Astrocyte of the spinal cord (primary cell): ENCODE data around the gene HOXA6.
A peak's percentile ranks its signal among the peaks of the same experiment; 100 is the strongest.

Experiments
- DNase-seq: peaks from one replicate; pipeline ENCODE4 v3.0.0; 2011; ENCODE audit warnings: low read depth, low spot score
- H3K4me3 ChIP-seq: 2 replicates; pipeline ENCODE4 v1.5.1; 2011; ENCODE audit warnings: low read depth, mild to moderate bottlenecking, low read length, moderate library complexity
- CTCF ChIP-seq: IDR thresholded peaks from 2 replicates; pipeline ENCODE4 v1.5.1; 2012; ENCODE audit warnings: low read depth, mild to moderate bottlenecking, low read length, inconsistent platforms
- in situ Hi-C: cut with HindIII; loops from 2 replicates; pipeline ENCODE4 v1.10.0; 2017; ENCODE audit warnings: low sequenced_read_pairs

HOXA6 gene

GRCh38 chr7:27153526-27153925 is 6.0 kb upstream of the HOXA6 start:
- peak; percentile 1 for DNase-seq
- TF ChIP-seq CTCF: no peak
- H3K4me3 ChIP-seq: peak overlapping the region; percentile 69
- in situ Hi-C loops: loop anchor here (25.0 kb wide), 1 partner anchor 766 kb away; no protein-coding TSS in a partner anchor

- in situ Hi-C loops: loop anchor here (25.0 kb wide), 1 partner anchor 766 kb away; no protein-coding TSS in a partner anchor
- H3K4me3 ChIP-seq: peak overlapping the region; percentile 69
Measured at GRCh38 chr7:27152816-27153442, 5.4 kb upstream of the HOXA6 start.

GRCh38 chr7:27151931-27152815 is 4.6 kb upstream of the HOXA6 start, which contains the start of gene HOXA3:
HOXA3 (minus strand) TSS chr7:27152583; CDS start chr7:27110640, 41,943 bp downstream.
- peak within 1 kb of the TSS; percentile 69 for H3K4me3 ChIP-seq
- TF ChIP-seq CTCF: no peak
- in situ Hi-C loops: loop anchor here (25.0 kb wide), 1 partner anchor 765 kb away; no protein-coding TSS in a partner anchor
- DNase-seq: peak; percentile 79

More at GRCh38 chr7:27152816-27153442, 5.4 kb upstream of the HOXA6 start:
- DNase-seq: no peak
- no peak for TF ChIP-seq CTCF

GRCh38 chr7:27151341-27151930 is 3.9 kb upstream of the HOXA6 start:
- in situ Hi-C loops: loop anchor here (25.0 kb wide), 1 partner anchor 764 kb away; no protein-coding TSS in a partner anchor
- no peak for DNase-seq
- no peak for TF ChIP-seq CTCF
- peak overlapping the region; percentile 69 for H3K4me3 ChIP-seq

GRCh38 chr7:27150568-27151340 is 3.2 kb upstream of the HOXA6 start:
- in situ Hi-C loops: loop anchor here (25.0 kb wide), 1 partner anchor 763 kb away; no protein-coding TSS in a partner anchor
- peak; percentile 88 for DNase-seq
- H3K4me3 ChIP-seq: peak overlapping the region; percentile 69
- TF ChIP-seq CTCF: peak; percentile 70
